ENCODE results near the gene ASMTL.
"Not testable (repeated sequence)": the region's sequence is repeated elsewhere in the genome, so short reads cannot be mapped to it uniquely, and the experiment has no call there.

The ASMTL gene

DNA sequence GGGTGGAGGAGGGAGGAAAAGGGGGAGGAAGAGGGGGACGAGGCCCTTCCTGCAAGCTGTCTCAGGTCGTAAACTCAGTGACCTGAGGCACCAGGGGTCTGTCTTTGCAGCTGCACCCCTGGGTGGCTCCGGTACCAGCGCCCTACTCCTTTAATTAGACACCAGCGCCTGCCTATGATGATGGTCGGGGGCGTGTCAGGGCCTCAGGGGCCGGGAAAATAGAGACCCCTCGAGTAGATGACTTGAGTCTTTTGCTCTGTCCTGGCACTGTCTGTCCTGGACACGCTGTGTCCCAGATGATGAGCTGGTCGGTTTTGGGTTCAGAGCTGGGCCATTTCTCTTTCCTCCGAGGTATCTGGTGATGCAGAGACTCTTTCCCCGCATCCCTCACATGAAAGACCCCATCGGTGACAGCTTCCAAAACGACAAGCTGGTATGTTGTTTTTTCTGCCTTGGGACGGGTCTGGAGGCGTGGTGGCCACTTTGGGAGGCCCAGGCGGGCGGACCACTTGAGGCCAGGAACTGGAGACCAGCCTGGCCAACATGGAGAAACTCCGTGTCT, 72.0 kb downstream of the ASMTL start:
- peaks cover 3% of the 10 kb centered on the region for H3K4me1 Mint-ChIP-seq
- no peak overlapping the region for H3K4me3 Mint-ChIP-seq
- no peak for DNase-seq (ENCODE audit: low spot score in 2 of 2)
- no peaks in the 10 kb centered on the region for H3K9me3 Mint-ChIP-seq
- no peaks in the 10 kb centered on the region for H3K27me3 Mint-ChIP-seq
- no peak overlapping the region for H3K27ac Mint-ChIP-seq
- no peak for ATAC-seq (ENCODE audit: low read depth)
- H3K36me3 Mint-ChIP-seq: peaks cover 9% of the 10 kb centered on the region

DNA sequence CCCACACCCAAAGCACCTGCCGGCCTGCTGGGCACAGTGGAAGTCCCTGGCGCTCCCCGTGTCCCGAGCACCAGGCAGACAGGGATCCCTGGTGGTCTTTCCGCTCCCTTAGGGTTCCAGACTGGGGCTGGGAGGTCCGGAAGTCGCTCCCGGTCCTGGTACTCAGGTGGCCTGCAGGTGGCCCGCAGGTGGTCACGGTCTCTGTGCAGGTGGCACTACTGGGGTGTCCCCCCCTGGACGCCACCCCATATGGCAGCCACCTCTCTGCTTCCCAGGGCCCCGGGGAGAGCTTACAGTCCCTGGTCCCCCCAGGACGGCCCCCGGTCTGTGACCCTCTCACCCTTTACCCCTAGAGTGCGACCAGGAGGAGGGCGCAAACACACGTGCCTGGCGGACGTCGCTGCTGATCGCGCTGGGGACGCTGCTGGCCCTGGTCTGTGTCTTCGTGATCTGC, 74.4 kb downstream of the ASMTL start:
- peaks cover 3% of the 10 kb centered on the region for H3K4me1 Mint-ChIP-seq
- H3K27me3 Mint-ChIP-seq: no peaks in the 10 kb centered on the region
- no peak for ATAC-seq (ENCODE audit: low read depth)
- H3K9me3 Mint-ChIP-seq: no peaks in the 10 kb centered on the region
- no peak overlapping the region for H3K27ac Mint-ChIP-seq
- no peaks in the 10 kb centered on the region for H3K36me3 Mint-ChIP-seq
- no peak overlapping the region for H3K4me3 Mint-ChIP-seq
- no peak for DNase-seq (ENCODE audit: low spot score in 2 of 2)

DNA sequence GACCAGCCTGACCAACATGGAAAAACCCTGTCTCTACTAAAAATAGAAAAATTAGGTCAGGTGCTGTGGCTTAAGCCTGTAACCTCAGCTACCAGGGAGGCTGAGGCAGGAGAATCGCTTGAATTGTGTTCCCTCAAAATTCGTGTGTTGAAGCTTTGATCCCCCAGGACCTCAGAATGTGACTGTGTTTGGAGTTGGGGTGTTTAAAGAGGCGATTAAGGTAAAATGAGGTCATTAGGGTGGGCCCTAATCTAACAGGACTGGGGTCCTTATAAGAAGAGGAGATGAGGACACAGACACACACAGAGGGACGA, 84.4 kb downstream of the ASMTL start:
- no peaks in the 10 kb centered on the region for H3K27me3 Mint-ChIP-seq
- no peaks in the 10 kb centered on the region for H3K4me1 Mint-ChIP-seq
- DNase-seq (ENCODE audit: low spot score in 2 of 2) (no peak), ATAC-seq (ENCODE audit: low read depth) (no peak)
- no peaks in the 10 kb centered on the region for H3K9me3 Mint-ChIP-seq
- no peak overlapping the region for H3K4me3 Mint-ChIP-seq
- peaks cover 6% of the 10 kb centered on the region for H3K36me3 Mint-ChIP-seq
- H3K27ac Mint-ChIP-seq: no peak overlapping the region

DNA sequence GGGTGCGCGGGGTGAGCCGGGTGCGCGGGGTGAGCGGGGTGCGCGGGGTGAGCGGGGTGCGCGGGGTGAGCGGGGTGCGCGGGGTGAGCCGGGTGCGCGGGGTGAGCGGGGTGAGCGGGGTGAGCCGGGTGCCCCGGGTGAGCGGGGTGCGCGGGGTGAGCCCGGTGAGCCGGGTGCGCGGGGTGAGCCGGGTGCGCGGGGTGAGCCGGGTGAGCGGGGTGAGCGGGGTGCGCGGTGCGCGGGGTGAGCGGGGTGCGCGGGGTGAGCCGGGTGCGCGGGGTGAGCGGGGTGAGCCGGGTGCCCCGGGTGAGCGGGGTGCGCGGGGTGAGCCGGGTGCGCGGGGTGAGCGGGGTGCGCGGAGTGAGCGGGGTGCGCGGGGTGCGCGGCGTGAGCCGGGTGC, 86.3 kb downstream of the ASMTL start:
- not testable (repeated sequence) for H3K4me1 Mint-ChIP-seq; ATAC-seq (ENCODE audit: low read depth); H3K27ac Mint-ChIP-seq; H3K4me3 Mint-ChIP-seq; DNase-seq (ENCODE audit: low spot score in 2 of 2); H3K9me3 Mint-ChIP-seq; H3K27me3 Mint-ChIP-seq
- peaks cover 13% of the 10 kb centered on the region for H3K36me3 Mint-ChIP-seq

DNA sequence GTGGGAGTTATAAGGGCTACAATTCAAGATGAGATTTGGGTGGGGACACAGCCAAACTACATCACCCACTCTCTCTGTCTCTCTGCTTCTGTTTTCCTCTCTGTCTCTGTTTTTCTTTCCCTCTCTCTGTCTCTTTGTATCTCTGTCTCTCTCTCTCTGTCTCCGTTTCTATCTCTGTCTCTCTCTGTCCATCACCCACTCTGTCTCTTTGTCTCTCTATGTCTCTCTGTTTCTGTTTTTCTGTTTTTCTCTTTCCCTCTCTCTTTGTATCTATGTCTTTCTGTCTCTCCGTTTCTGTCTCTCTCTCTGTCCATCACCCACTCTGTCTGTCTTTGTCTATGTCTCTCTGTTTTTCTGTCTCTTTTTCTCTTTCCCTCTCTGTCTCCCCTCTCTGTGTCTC, 90.8 kb downstream of the ASMTL start:
- DNase-seq (ENCODE audit: low spot score in 2 of 2) (no peak), ATAC-seq (ENCODE audit: low read depth) (no peak)
- peaks cover 12% of the 10 kb centered on the region for H3K9me3 Mint-ChIP-seq
- H3K36me3 Mint-ChIP-seq: peaks cover 34% of the 10 kb centered on the region
- peaks cover 8% of the 10 kb centered on the region for H3K4me1 Mint-ChIP-seq
- no peaks in the 10 kb centered on the region for H3K27me3 Mint-ChIP-seq
- H3K27ac Mint-ChIP-seq: no peak overlapping the region
- H3K4me3 Mint-ChIP-seq: no peak overlapping the region

DNA sequence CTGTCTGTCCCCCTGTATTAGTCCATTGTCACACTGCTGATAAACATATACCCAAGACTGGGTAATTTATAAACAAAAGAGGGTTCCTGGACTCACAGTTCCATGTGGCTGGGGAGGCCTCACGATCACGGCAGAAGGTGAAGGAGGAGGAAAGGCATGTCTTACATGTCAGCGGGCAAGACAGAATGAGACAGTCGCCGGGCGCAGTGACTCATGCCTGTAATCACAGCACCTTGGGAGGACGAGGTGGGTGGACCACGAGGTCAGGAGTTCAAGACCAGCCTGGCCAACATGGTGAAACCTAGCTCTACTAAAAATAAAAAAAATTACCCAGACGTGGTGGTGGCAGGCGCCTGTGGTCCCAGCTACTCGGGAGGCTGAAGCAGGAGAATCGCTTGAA, 91.4 kb downstream of the ASMTL start:
- DNase-seq (ENCODE audit: low spot score in 2 of 2) (no peak), ATAC-seq (ENCODE audit: low read depth) (no peak)
- peak overlapping the region; percentile 43 for H3K27ac Mint-ChIP-seq
- H3K4me3 Mint-ChIP-seq: no peak overlapping the region
- H3K9me3 Mint-ChIP-seq: peaks cover 12% of the 10 kb centered on the region
- no peaks in the 10 kb centered on the region for H3K27me3 Mint-ChIP-seq
- peaks cover 8% of the 10 kb centered on the region for H3K4me1 Mint-ChIP-seq
- peaks cover 34% of the 10 kb centered on the region for H3K36me3 Mint-ChIP-seq

DNA sequence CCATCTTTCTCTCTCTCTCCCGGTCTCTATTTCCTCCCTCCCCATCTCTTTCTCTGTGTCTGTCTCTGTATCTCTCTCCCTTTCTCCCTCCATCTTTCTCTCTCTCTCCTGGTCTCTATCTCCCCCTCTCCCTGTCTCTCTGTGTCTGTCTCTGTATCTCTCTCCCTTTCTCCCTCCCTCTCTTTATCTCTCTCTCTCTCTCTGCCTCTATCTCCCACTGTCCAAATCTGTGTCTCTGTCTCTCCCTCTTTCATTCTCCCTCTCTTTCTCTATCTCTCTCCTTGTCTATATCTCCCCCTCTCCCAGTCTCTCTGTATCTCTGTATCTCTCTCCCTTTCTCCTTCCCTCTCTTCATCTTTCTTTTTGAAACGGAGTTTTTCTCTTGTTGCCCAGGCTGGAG, 92.5 kb downstream of the ASMTL start:
- H3K27me3 Mint-ChIP-seq: no peaks in the 10 kb centered on the region
- ATAC-seq (ENCODE audit: low read depth) (no peak), DNase-seq (ENCODE audit: low spot score in 2 of 2) (no peak)
- peaks cover 34% of the 10 kb centered on the region for H3K36me3 Mint-ChIP-seq
- peaks cover 8% of the 10 kb centered on the region for H3K4me1 Mint-ChIP-seq
- peaks cover 12% of the 10 kb centered on the region for H3K9me3 Mint-ChIP-seq
- peak overlapping the region; percentile 19 for H3K27ac Mint-ChIP-seq
- no peak overlapping the region for H3K4me3 Mint-ChIP-seq

DNA sequence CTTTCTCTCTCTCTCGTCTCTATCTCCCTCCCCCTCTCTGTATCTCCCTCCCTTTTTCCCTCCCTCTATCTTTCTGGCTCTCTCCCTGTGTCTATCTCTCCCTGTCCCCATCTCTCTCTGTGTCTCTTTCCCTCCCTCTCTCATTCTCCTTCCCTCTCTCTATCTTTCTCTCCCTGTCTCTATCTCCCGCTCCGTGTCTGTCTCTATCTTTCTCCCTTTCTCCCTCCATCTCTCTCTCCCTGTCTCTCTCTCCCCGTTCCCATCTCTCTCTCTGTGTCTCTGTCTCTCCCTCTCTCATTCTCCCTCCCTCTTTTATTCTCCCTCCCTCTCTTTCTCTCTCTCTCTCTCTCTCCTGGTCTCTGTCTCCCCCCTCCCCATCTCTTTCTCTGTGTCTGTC, 93.2 kb downstream of the ASMTL start:
- no peak for ATAC-seq (ENCODE audit: low read depth)
- DNase-seq (ENCODE audit: low spot score in 2 of 2): no peak
- Mint-ChIP-seq H3K9me3 (peaks cover 12% of the 10 kb centered on the region), H3K27me3 (no peaks in the 10 kb centered on the region), H3K4me1 (peaks cover 10% of the 10 kb centered on the region), H3K4me3 (no peak overlapping the region), H3K36me3 (peaks cover 30% of the 10 kb centered on the region), H3K27ac (peak overlapping the region; percentile 53)

DNA sequence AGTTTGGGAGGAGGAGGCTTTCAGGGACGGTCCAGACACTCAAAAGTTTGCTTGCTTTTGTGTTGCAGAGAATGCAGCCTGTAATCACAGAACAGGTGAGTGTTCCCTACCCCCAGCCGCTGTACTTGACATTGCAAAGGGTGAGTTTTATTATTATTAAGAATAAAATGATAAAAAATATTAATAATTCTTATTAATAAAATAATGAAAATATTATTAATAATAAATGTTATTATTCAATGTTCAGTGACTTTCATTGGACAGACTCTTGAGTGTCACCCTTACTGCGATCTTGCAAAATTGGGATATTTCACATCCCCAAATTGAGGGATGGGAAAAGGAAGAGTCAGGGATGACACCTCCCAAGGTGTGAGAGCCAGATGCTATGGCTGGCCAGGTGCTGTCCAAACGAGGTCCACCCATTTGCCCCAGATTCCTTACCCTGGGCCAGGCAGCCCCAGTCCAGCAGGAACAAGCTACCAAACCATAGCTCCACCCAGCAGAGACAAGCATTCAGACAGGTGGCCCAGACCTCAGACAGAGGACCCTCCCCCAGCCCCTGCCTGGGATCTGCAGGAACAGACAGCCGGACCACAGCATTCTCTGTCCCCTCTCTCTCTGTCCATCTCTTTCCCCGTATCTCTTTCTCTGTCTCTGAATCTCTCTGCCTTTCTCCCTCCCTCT, 93.8 kb downstream of the ASMTL start:
- ATAC-seq (ENCODE audit: low read depth) (no peak), DNase-seq (ENCODE audit: low spot score in 2 of 2) (no peak)
- Mint-ChIP-seq H3K9me3 (peaks cover 12% of the 10 kb centered on the region), H3K27me3 (no peaks in the 10 kb centered on the region), H3K36me3 (peaks cover 30% of the 10 kb centered on the region), H3K27ac (peak overlapping the region; percentile 53), H3K4me1 (peaks cover 15% of the 10 kb centered on the region), H3K4me3 (no peak overlapping the region)

DNA sequence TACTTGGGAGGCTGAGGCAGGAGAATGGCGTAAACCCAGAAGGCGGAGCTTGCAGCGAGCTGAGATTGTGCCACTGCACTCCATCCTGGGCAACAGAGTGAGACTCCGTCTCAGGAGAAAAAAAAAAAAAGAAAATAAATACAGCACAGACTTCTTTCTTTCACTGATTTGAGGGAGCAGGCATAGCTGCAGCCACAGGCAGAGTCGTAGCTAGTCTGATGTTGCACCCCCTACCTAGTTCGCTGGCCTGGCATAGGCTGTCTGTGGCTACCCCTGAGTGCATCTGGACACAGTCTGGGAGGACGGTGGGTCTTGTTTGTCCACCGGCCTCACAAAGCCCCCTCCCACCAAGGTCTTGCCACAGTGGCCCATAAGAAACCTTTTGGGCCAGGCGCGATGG, 94.7 kb downstream of the ASMTL start:
- Mint-ChIP-seq H3K4me3 (no peak overlapping the region), H3K4me1 (peaks cover 15% of the 10 kb centered on the region), H3K9me3 (peaks cover 12% of the 10 kb centered on the region), H3K27me3 (no peaks in the 10 kb centered on the region), H3K27ac (no peak overlapping the region), H3K36me3 (peaks cover 30% of the 10 kb centered on the region)
- DNase-seq (ENCODE audit: low spot score in 2 of 2) (no peak), ATAC-seq (ENCODE audit: low read depth) (no peak)

DNA sequence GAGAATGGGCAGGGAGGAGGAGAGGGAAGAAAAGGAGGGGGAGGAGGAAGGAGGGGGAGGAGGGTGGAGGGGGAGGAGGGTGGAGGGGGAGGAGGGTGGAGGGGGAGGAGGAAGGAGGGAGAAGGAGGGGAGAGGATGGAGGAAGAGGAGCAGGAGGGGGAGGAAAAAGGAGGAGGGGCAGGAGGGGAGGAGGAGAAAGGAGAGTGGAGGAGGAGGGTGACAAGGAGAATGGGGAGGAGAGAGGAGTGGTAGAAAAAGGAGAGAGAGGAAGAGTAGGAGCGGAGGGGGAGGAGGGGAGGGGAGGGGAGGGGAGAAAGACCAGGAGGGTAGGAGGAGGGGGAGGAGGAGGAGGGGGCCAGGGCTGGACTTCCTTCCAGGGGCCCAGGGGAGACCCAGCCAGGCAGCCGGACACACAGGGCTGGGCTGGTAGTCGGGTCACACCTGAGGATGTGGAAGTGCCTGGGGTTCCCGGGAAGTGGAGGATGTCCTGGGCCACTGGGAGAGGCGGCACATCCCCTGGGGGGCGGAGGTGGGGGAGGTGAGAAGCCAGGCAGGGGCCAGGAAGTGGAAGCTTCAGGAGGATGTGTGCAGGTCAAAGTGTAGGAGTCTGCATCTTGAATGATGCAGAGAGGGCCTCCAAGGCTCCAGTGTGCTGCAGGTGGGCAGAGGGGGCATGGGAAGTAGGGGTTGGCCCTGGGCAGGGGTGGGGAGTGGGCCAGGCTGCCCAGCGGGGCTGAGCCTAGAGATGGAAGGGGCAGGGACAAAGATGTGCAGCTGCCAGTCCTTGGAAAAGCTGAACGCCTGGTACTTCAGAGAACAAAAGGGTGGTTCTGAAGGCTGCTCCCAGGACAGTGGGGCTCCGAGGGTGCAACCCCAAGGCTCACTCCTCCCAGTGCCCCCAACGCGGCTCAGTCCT, 97.3 kb downstream of the ASMTL start:
- peak overlapping the region; percentile 20 for H3K27ac Mint-ChIP-seq
- H3K4me1 Mint-ChIP-seq: peaks cover 9% of the 10 kb centered on the region
- H3K36me3 Mint-ChIP-seq: peaks cover 18% of the 10 kb centered on the region
- ATAC-seq (ENCODE audit: low read depth): peak; percentile 24
- no peaks in the 10 kb centered on the region for H3K27me3 Mint-ChIP-seq
- H3K9me3 Mint-ChIP-seq: peaks cover 6% of the 10 kb centered on the region
- no peak overlapping the region for H3K4me3 Mint-ChIP-seq
- DNase-seq (ENCODE audit: low spot score in 2 of 2): no peak

DNA sequence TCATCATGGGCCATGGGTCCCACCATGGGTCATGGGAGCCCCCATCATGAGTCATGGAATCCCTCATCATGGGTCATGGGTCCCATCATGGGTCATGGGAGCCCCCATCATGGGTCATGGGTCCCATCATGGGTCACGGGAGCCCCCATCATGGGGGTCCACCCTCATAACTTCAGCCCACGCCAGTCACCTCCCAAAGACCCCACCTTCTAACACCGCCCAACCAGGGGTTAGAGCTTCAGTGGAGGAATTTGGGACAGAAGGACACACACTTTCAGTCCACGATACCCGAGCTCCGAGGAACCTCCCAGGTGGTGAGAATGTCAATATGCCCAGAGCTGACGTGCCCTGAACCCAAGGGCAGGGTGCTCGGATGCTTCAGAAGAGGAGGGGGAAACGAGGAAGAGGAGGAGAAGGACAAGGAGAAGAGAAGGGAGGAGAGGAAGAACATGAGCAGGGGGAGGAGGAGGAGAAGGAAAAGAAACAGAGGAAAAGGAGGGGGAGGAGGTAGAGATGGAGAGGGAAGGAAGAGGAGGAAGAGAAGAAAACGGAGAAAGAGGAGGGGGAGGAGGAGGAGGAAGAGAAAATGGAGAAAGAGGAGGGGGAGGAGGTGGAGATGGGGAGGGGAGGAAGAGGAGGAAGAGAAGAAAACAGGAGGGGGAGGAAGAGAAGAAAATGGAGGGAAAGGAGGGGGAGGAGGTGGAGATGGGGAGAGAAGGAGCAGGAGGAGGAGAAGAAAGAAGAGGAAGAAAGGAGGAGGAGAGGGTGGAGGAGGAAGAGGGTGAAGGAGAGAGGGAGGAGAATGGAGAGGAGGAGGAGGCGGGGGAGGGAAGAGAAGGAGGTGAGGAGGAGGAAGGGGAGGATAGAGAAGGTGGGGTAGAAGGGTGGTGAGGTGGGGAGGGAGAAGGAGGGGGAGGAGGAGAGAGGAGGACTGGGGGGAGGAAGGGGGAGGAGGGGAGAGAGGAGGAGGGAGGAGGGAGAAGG, 98.4 kb downstream of the ASMTL start:
- H3K4me1 Mint-ChIP-seq: peaks cover 6% of the 10 kb centered on the region
- H3K9me3 Mint-ChIP-seq: peaks cover under 1% of the 10 kb centered on the region
- peaks cover 7% of the 10 kb centered on the region for H3K36me3 Mint-ChIP-seq
- no peak overlapping the region for H3K4me3 Mint-ChIP-seq
- DNase-seq (ENCODE audit: low spot score in 2 of 2) (no peak), ATAC-seq (ENCODE audit: low read depth) (no peak)
- H3K27me3 Mint-ChIP-seq: no peaks in the 10 kb centered on the region
- peak overlapping the region; percentile 58 for H3K27ac Mint-ChIP-seq

All from memory B cell (primary cell).